NB4 (cell line): ENCODE measurements around the gene RPS16.

Experiments used
- DNase-seq: peaks from one replicate; pipeline ENCODE4 v3.0.0; 2010; ENCODE audit warnings: low read depth
- H3K4me3 ChIP-seq: one replicate; pipeline ENCODE4 v1.5.1; 2011; ENCODE audit warnings: mild to moderate bottlenecking, low read depth, low read length, moderate library complexity
- CTCF ChIP-seq: IDR thresholded peaks from one replicate; pipeline ENCODE4 v1.5.1; 2012; ENCODE audit warnings: low read depth, low read length
- MYC ChIP-seq: IDR thresholded peaks from 2 replicates; pipeline ENCODE4 v1.6.1; 2011; ENCODE audit warnings: low read depth, low read length
- POLR2A ChIP-seq: IDR thresholded peaks from 2 replicates; pipeline ENCODE4 v1.6.1; 2011; ENCODE audit warnings: mild to moderate bottlenecking; ENCODE audit not compliant: insufficient read length; ENCODE audit errors: extremely low read depth
- TF ChIP-seq, protein P1 (sequence below): IDR thresholded peaks from 2 replicates; pipeline ENCODE4 v1.6.1; 2011; ENCODE audit warnings: low read depth, low read length

The RPS16 gene

GRCh38 chr19:39419003-39419402 is 16.7 kb downstream of the RPS16 start:
- TF ChIP-seq MYC (no peak), CTCF (no peak), POLR2A (no peak)
- TF ChIP-seq, protein P1, sequence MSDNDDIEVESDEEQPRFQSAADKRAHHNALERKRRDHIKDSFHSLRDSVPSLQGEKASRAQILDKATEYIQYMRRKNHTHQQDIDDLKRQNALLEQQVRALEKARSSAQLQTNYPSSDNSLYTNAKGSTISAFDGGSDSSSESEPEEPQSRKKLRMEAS = no peak
- H3K4me3 ChIP-seq = no peak overlapping the region
- DNase-seq = no peak

DNA sequence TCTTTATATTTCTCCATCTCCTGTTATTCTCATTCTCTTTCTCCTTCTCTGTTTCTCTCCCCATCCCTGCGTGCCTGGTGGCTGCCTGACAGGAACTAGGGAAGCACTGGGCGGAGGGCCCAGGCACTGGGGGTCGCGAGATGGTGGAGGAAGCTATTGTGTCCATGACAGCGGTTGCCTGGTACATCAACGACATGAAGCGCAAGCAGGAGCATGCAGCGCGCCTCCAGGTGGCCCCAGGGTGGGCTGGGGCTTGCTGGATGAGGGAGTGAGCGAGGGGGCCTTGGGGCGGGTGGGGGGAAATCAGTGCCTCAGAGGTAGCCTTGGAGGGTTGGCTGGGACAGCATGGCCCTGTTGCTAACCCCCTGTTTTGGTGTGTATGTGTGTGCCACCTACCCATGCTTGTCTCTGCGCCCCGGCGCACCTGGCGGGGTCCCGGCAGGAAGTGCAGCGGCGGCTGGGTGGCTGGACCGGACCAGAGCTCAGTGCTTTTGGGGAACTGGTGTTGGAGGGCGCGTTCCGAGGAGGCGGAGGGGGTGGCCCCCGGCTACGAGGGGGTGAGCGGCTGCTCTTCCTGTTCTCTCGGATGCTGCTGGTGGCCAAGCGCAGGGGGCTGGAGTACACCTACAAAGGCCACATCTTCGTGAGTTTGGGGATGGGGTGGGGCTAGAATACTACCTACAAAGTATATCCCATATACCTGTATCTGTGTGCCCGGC is 18.1 kb downstream of the RPS16 start:
- TF ChIP-seq, protein P1 = no peak
- TF ChIP-seq CTCF (no peak), POLR2A (no peak), MYC (no peak)
- DNase-seq = no peak
- H3K4me3 ChIP-seq = no peak overlapping the region

DNA sequence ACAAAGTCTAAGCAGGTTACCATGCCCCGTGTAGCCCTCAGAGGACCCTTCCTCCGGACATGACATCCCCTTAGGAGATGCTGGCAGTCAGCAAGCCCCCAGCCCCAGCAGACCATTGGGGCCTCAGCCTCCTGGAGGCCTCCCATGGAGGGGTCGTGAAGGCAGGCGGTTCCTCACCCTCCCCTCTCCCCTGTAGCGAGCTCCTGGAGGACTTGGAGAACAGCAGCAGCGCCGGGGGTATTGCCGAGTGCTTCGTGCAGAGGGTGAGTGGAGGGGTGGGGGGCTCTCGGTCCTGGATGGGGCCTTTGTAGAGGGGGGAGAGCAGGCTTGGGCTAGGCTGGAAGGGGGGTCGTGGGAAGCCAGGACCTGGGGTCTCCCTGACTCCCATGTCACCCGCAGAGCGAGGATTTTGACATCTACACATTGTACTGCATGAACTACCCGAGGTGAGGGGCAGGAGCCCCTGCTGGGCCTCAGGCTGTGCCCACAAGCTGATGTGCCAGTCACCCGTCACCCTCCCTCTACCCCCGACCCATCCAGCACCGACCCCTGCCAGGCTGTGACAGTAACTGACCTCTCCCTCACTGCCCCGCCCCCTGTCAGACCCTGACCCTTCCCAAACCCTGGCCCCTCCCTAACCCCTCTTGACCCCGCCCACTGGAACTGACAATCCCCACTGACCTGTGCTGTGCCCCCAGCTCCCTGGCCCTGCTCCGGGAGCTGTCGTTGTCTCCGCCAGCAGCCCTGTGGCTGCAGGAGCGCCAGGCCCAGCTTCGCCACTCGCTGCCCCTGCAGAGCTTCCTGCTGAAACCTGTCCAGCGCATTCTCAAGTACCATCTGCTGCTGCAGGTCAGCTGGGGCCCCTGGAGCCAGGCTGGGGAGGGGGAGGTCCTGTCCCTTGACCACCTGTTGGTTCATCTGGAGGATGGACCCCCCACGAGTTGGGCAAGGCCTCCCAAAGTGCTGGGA is 19.3 kb downstream of the RPS16 start:
- no peak overlapping the region for H3K4me3 ChIP-seq
- TF ChIP-seq CTCF (no peak), MYC (no peak), POLR2A (no peak)
- TF ChIP-seq, protein P1 = no peak
- DNase-seq = no peak

DNA sequence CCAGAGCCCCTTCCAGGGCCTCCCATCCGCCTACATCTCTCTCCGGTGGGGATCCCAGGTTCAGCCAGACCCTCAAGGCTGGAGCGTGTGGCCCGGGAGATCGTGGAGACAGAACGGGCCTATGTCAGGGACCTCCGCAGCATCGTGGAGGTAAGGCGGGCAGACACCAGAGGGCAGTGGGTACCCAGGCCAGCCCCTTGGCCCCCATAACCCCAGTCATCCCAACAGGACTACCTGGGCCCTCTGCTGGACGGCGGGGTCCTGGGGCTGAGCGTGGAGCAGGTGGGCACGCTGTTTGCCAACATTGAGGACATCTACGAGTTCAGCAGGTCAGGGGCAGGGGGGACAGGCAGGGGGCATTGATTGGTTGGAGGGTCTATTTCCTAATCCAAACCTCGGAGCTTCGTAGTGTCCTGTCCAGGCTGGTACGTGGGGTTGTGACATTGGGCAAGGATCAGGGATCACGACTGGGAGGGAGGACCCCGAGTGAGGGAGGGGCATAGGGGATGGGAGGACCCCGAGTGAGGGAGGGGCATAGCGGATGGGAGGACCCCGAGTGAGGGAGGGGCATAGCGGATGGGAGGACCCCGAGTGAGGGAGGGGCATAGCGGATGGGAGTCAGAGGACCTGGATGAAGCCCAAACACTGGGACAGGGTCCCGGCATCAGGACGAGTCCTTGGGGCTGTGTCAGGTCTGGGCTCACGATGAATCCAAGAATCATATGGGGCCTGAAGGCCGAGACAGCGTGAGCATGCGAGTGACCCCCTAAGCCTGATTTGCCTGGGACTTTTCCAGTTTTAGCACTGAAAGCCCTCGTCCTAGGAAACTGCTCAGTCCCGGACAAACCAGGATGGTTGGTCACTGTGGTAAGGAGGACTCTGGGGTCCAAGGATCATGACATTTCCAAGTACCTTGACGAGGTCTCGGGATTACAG is 20.4 kb downstream of the RPS16 start:
- TF ChIP-seq POLR2A = no peak
- TF ChIP-seq CTCF = no peak
- no peak for TF ChIP-seq MYC
- TF ChIP-seq, protein P1 = no peak
- H3K4me3 ChIP-seq = no peak overlapping the region
- no peak for DNase-seq

- TF ChIP-seq POLR2A (no peak), CTCF (peak; percentile 12)
- DNase-seq = no peak
- no peak overlapping the region for H3K4me3 ChIP-seq
Measured at GRCh38 chr19:39413911-39414608, 21.7 kb downstream of the RPS16 start.
